Omental fat pad (tissue), 4 donors: ENCODE data around the gene ADAM22. TPM values are rescaled to one million over a fixed set of nuclear protein-coding genes. Genes with fewer than 3 reads are reported as not detected.

ENCODE experiments used
- ATAC-seq: fragments of 150-250 bp; one replicate; pipeline ENCODE4 v1.9.1; 2016; ENCODE audit warnings: mild to moderate bottlenecking, moderate library complexity; ENCODE audit not compliant: low FRiP score
- DNase-seq: peaks from one replicate; pipeline ENCODE4 v3.0.0-alpha.2; 2019; ENCODE audit warnings: low spot score
- CTCF ChIP-seq, 3 donors: fragments of 450-650 bp; IDR thresholded peaks; one replicate each; pipeline ENCODE4 v1.5.1; 2016 to 2017; ENCODE audit warnings: antibody characterized with exemption in 3 of 3, mild to moderate bottlenecking in 3 of 3, moderate library complexity in 2 of 3
- total RNA-seq, 4 donors: library from RNA; depleted of rRNA; stranded (reverse); fragments of >200 nt; gene quantifications; one replicate each; pipeline ENCODE4 v1.1.0, GENCODE V29; 2016

Gene ADAM22
- total RNA-seq, 4 donors from 2014 or later, result 0.82 to 7.3 (median 3.4) TPM

DNA sequence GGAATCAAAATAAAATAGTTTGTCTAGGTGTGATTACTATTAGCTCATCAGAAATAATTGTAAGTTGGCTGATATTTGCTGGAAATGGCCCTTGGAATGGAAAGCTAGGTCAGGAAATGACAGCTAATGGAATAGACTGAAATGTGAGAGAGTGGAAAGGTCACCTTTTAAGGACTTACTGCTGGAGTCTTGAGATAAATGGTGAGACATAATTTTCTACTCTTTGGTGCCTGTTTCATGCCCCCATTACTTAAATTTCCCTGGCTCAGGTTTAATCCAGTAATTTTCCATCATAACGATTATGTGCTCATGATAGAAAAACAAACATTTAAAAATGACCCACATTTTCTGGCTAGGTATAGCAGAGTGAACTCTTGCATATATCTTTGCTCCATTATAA is 123.6 kb downstream of the ADAM22 start:
- no peak for ATAC-seq
- no peak for TF ChIP-seq CTCF (IDR thresholded peaks at IDR 0.05)
- no peak for DNase-seq

DNA sequence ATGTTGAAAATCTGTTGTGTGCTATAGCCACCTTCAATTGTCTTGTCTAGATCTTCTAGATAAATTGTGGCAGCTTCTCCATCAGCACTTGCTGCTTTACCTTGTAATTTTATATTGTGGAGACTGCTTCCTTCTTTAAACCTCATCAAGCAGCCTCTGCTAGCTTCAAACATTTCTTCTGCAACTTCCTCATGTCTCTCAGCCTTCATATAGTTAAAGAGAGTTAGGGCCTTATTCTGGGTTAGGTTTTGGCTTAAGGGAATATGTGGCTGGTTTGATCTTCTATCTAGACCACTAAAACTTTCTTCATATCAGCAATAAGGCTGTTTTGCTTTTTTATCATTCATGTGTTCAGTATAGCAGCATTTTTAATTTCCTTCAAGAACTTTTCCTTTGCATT is 128.2 kb downstream of the ADAM22 start:
- no peak for DNase-seq
- no peak for ATAC-seq
- no peak for TF ChIP-seq CTCF (IDR thresholded peaks at IDR 0.05)

- DNase-seq, result no peak
- no peak for ATAC-seq
- TF ChIP-seq CTCF (IDR thresholded peaks at IDR 0.05), result no peak
Observed at GRCh38 chr7:88069093-88069492, 135.0 kb downstream of the ADAM22 start.

GRCh38 chr7:88071994-88072714 is 138.1 kb downstream of the ADAM22 start:
- DNase-seq (no peak), ATAC-seq (no peak)
- TF ChIP-seq CTCF (IDR thresholded peaks at IDR 0.05), result no peak

- TF ChIP-seq CTCF (IDR thresholded peaks at IDR 0.05), result no peak
- ATAC-seq (no peak), DNase-seq (no peak)
Observed at GRCh38 chr7:88072715-88073055, 138.6 kb downstream of the ADAM22 start.

DNA sequence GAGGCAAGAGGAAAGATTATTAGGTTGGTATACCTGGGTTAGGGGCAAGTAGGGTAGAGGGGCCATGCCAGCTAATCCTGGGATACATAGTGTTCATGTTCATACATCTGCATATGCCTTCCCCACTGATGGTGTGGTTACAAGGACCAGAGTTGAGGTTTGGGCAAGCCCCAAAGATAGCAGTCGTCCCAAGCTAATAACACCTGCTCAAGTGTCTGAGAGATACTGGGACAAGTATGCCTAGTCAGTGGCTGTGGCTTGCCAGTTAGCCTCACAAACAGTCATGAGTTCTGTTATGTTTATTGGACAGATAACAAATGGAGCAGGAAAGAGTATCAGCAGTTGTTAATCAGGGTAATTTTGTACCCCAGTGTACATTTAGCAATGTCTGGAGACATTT is 139.6 kb downstream of the ADAM22 start:
- ATAC-seq, result no peak
- no peak for TF ChIP-seq CTCF (IDR thresholded peaks at IDR 0.05)
- DNase-seq, result no peak

DNA sequence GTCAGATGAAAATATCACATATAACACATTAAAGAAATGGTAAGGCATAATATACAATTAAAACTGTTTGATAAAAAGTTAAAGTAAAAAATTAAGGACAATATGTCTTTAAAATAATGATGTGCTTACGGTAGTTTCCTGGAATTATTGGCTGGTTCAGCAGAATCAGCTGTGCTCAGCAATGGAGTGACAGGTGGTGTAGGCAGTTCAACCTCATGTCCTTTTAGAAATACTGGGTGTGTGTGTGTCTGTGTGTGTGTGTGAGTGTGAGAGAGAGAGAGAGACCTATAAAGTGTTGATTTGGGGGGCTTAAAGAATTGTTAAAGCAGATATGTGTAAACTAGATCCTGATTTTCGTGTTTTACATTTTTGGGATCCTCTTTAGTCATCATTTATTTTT is 141.2 kb downstream of the ADAM22 start:
- no peak for TF ChIP-seq CTCF (IDR thresholded peaks at IDR 0.05)
- ATAC-seq (no peak), DNase-seq (no peak)
